ENCODE data around the gene ESRRA. TPM values are rescaled to one million over a fixed set of nuclear protein-coding genes. Genes with fewer than 3 reads are reported as not detected.

The ESRRA gene
- polyA plus RNA-seq, 2 of the 4 experiments (the other 2 are of a cell fraction), result 15.2 to 35.5 TPM

GRCh38 chr11:64342869-64343745, 37.8 kb downstream of the ESRRA start:
- Histone ChIP-seq H3K4me2 (peak overlapping the region; percentile 88), H3K9me3 (no peaks in the 10 kb centered on the region), H3K27ac (peak overlapping the region; percentile 88 to 93), H3K4me3 (peak overlapping the region; percentile 38), H3K4me1 (peaks cover 22% of the 10 kb centered on the region)
- FAIRE-seq (no peak), ATAC-seq (peak; percentile 48 to 55), DNase-seq (ENCODE audit: low read depth in 1 of 2, low spot score in 1 of 2) (no peak)
- ChIA-PET POLR2A (interaction anchor here (0.6 to 1.5 kb wide), 9 partner anchors 11 to 102 kb away, joined by 3 to 24 read pairs (median 4); partner anchors contain the start of genes ESRRA, PRDX5 and TRMT112), CTCF (interaction anchor here (0.7 to 33.9 kb wide), 11 partner anchors 8 to 302 kb away, joined by 3 to 996 read pairs (median 5); partner anchors contain the start of genes CATSPERZ, ESRRA, PRDX5 and TRMT112)
- no peak for TF ChIP-seq RNF2 (IDR thresholded peaks at IDR 0.05; ENCODE audit: borderline replicate concordance, low read depth)
- no peak for TF ChIP-seq RCOR1 (IDR thresholded peaks at IDR 0.05; ENCODE audit: low read depth, low read length)
- TF ChIP-seq GATA3 (IDR thresholded peaks at IDR 0.05; ENCODE audit: borderline replicate concordance), result no peak
- WGBS (ENCODE audit: missing lambda C conversion rate), result 83% methylated on average over 24 of the region's 29 CpGs

GRCh38 chr11:64343767-64344559, 38.6 kb downstream of the ESRRA start:
- no peak overlapping the region for H3K4me3 ChIP-seq
- POLR2A ChIA-PET, result no interaction called here
- peak overlapping the region; percentile 2 to 93; a peak in 4 of 6 replicates for H3K27ac ChIP-seq
- peak; percentile 26 to 52 for DNase-seq (ENCODE audit: low read depth in 1 of 2, low spot score in 1 of 2)
- H3K4me1 ChIP-seq, result peaks cover 22% of the 10 kb centered on the region
- no peak for TF ChIP-seq FOSL2 (IDR thresholded peaks at IDR 0.05)
- TF ChIP-seq FOSL2 (CRISPR knock-in tag; IDR thresholded peaks at IDR 0.05), result no peak
- no peak for TF ChIP-seq ESRRA (IDR thresholded peaks at IDR 0.05; ENCODE audit: borderline replicate concordance, low read length)
- TF ChIP-seq RAD21 (conservative IDR thresholded peaks at IDR 0.05 in 1 of 2, IDR thresholded peaks at IDR 0.05 in 1 of 2), result peak; percentile 68 to 70
- TF ChIP-seq CTCF (IDR thresholded peaks at IDR 0.05), result peak; percentile 36; the same call in 2 of the 3 replicates
- peak; percentile 48 for TF ChIP-seq SMC3 (IDR thresholded peaks at IDR 0.05)
- CTCF ChIA-PET, result interaction anchor here (0.8 to 33.9 kb wide), 9 partner anchors 9 to 105 kb away, joined by 3 to 996 read pairs (median 5); partner anchors contain the start of genes CATSPERZ, ESRRA, PRDX5 and TRMT112
- H3K4me2 ChIP-seq, result no peak overlapping the region
- ATAC-seq, result peak in 1 of 2 experiments; percentile 42; a peak in 3 of 6 replicates
- WGBS (ENCODE audit: missing lambda C conversion rate), result 76% methylated on average over 16 of the region's 18 CpGs
- no peak for FAIRE-seq
- no peaks in the 10 kb centered on the region for H3K9me3 ChIP-seq

- FAIRE-seq (no peak), ATAC-seq (no peak), DNase-seq (ENCODE audit: low read depth in 1 of 2, low spot score in 1 of 2) (no peak)
- Histone ChIP-seq H3K4me1 (peaks cover 22% of the 10 kb centered on the region), H3K4me2 (no peak overlapping the region), H3K27ac (0 out of 6 replicates have a peak overlapping the region, but pooled peaks of 1 of the 2 experiments have one; percentile 4), H3K4me3 (no peak overlapping the region), H3K9me3 (no peaks in the 10 kb centered on the region)
- 93% methylated on average over 28 of the region's 28 CpGs for WGBS (ENCODE audit: missing lambda C conversion rate)
- TF ChIP-seq, protein P1, sequence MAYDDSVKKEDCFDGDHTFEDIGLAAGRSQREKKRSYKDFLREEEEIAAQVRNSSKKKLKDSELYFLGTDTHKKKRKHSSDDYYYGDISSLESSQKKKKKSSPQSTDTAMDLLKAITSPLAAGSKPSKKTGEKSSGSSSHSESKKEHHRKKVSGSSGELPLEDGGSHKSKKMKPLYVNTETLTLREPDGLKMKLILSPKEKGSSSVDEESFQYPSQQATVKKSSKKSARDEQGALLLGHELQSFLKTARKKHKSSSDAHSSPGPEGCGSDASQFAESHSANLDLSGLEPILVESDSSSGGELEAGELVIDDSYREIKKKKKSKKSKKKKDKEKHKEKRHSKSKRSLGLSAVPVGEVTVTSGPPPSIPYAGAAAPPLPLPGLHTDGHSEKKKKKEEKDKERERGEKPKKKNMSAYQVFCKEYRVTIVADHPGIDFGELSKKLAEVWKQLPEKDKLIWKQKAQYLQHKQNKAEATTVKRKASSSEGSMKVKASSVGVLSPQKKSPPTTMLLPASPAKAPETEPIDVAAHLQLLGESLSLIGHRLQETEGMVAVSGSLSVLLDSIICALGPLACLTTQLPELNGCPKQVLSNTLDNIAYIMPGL (CRISPR knock-in tag; IDR thresholded peaks at IDR 0.05; ENCODE audit: borderline replicate concordance), result no peak
- TF ChIP-seq BHLHE40 (IDR thresholded peaks at IDR 0.05; ENCODE audit: low read depth, low read length) (no peak), RAD21 (conservative IDR thresholded peaks at IDR 0.05 in 1 of 2, IDR thresholded peaks at IDR 0.05 in 1 of 2) (no peak), ZFP36 (IDR thresholded peaks at IDR 0.05; ENCODE audit: borderline replicate concordance, partially characterized antibody) (no peak), ATOH8 (CRISPR knock-in tag; IDR thresholded peaks at IDR 0.05; ENCODE audit: low read depth) (no peak), TP53 (CRISPR knock-in tag; IDR thresholded peaks at IDR 0.05) (no peak), NFE2L2 (conservative IDR thresholded peaks at IDR 0.05; ENCODE audit: low read length) (no peak), POLR2A (IDR thresholded peaks at IDR 0.05; ENCODE audit: low read length) (no peak), TFCP2L1 (CRISPR knock-in tag; IDR thresholded peaks at IDR 0.05) (no peak), NR3C1 (IDR thresholded peaks at IDR 0.05) (no peak), JUNB (IDR thresholded peaks at IDR 0.05) (no peak)
- TF ChIP-seq, protein P2, sequence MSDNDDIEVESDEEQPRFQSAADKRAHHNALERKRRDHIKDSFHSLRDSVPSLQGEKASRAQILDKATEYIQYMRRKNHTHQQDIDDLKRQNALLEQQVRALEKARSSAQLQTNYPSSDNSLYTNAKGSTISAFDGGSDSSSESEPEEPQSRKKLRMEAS (IDR thresholded peaks at IDR 0.05), result no peak
- TF ChIP-seq, protein P3, sequence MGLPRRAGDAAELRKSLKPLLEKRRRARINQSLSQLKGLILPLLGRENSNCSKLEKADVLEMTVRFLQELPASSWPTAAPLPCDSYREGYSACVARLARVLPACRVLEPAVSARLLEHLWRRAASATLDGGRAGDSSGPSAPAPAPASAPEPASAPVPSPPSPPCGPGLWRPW (IDR thresholded peaks at IDR 0.05), result no peak
- ChIA-PET CTCF (interaction anchor here (1.0 to 33.9 kb wide), 7 partner anchors 9 to 140 kb away, joined by 3 to 996 read pairs (median 7); partner anchors contain the start of genes CATSPERZ, ESRRA, PRDX5 and TRMT112), POLR2A (interaction anchor here (0.8 kb wide), 1 partner anchor 27 kb away, joined by 3 read pairs; the partner anchor contains the start of gene PRDX5)
Measured at GRCh38 chr11:64344787-64345186, 39.5 kb downstream of the ESRRA start.

Data from A549 (cell line).